Stimulated activated effector memory CD8-positive, alpha-beta T cell treated with anti-CD3 and anti-CD28 coated beads, Interleukin-12 subunit alpha, Interleukin-12 subunit beta, amount 100 ng/mL, for 72 hours (primary cell): ENCODE data around the gene XRN2.
A peak's percentile ranks its signal among the peaks of the same experiment; 100 is the strongest.

ENCODE experiments used
- ATAC-seq: fragments of 150-1000 bp; cut with Tn5 transposase; 2 replicates; pipeline ENCODE4 v1.10.0; 2021
- DNase-seq, 2 donors: peaks; one replicate each; pipeline ENCODE4 v3.0.0; 2021 to 2022; ENCODE audit warnings: low spot score in 2 of 2
- H3K27ac Mint-ChIP-seq: one replicate; pipeline ENCODE4 v1.8.0; 2022; ENCODE audit warnings: mild to moderate bottlenecking, mixed read lengths
- H3K36me3 Mint-ChIP-seq: one replicate; pipeline ENCODE4 v1.8.0; 2022; ENCODE audit warnings: mild to moderate bottlenecking, mixed read lengths
- H3K4me1 Mint-ChIP-seq: one replicate; pipeline ENCODE4 v1.8.0; 2022; ENCODE audit warnings: mixed read lengths
- H3K4me3 Mint-ChIP-seq: one replicate; pipeline ENCODE4 v1.8.0; 2022; ENCODE audit warnings: mild to moderate bottlenecking, mixed read lengths
- H3K9me3 Mint-ChIP-seq: one replicate; pipeline ENCODE4 v1.8.0; 2022; ENCODE audit warnings: mixed read lengths

The XRN2 gene

DNA sequence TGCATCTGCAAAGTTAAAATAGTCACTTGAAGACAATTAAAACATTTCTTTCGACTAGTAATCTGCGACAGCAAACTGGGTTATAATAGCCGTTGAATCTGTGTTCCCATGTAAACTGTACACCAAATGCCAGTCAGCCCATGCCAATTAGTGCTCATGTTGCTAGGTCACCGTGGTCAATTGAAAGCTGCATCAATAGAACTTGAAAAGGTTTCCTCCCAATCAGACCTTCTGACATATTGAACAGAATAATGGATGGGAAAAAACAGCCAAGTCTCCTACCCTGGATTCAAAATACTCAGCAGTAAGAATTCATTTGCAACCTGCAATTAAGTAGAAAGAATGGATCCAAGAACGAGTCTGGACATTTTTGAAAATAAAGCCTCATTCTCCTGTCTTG is 83.0 kb downstream of the XRN2 start:
- H3K9me3 Mint-ChIP-seq = no peaks in the 10 kb centered on the region
- H3K4me1 Mint-ChIP-seq = no peaks in the 10 kb centered on the region
- no peak overlapping the region for H3K27ac Mint-ChIP-seq
- no peak overlapping the region for H3K4me3 Mint-ChIP-seq
- peaks cover 98% of the 10 kb centered on the region for H3K36me3 Mint-ChIP-seq
- DNase-seq (no peak), ATAC-seq (no peak)

DNA sequence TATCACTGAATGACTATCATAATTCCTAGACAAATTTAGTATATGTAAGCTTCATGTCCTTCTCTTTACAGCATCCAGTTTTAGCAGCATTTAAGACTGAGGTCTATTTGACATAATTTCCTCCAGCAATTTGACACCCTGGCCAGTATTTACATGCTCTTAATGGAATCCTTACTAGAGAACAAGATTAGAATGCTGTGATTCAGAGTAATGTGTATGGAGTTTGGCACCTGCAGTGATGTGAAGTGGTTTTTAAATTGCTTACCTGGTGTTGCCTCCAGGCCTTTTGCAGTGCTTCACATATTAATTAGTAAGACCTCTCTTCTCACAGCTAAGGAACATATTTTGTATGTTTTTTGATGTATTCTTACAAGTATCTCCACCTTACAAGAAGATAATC is 84.4 kb downstream of the XRN2 start:
- peaks cover 8% of the 10 kb centered on the region for H3K4me1 Mint-ChIP-seq
- H3K4me3 Mint-ChIP-seq = no peak overlapping the region
- peaks cover 88% of the 10 kb centered on the region for H3K36me3 Mint-ChIP-seq
- DNase-seq = no peak
- no peak for ATAC-seq
- no peaks in the 10 kb centered on the region for H3K9me3 Mint-ChIP-seq
- H3K27ac Mint-ChIP-seq = no peak overlapping the region

DNA sequence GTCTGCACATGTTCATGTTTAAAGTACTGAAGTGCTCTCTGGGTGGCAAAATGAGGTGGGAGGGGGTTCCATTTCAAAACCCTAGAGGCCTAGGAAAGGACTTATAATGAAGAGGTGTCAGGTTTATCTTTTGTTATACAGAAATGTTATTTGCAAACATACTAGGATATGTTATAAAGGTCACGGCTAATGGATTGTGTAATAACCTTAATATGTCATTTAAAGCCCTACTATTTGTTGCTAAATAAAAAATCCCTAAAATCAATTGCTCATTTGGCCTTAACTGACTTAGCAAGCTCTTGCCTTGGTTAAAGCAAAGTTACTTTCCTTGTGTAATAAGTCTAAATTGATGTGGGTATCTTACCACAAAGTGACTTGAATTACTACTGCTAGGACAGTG is 85.4 kb downstream of the XRN2 start:
- no peak for ATAC-seq
- Mint-ChIP-seq H3K4me3 (no peak overlapping the region), H3K36me3 (peaks cover 77% of the 10 kb centered on the region), H3K27ac (no peak overlapping the region), H3K4me1 (peaks cover 12% of the 10 kb centered on the region), H3K9me3 (no peaks in the 10 kb centered on the region)
- no peak for DNase-seq

DNA sequence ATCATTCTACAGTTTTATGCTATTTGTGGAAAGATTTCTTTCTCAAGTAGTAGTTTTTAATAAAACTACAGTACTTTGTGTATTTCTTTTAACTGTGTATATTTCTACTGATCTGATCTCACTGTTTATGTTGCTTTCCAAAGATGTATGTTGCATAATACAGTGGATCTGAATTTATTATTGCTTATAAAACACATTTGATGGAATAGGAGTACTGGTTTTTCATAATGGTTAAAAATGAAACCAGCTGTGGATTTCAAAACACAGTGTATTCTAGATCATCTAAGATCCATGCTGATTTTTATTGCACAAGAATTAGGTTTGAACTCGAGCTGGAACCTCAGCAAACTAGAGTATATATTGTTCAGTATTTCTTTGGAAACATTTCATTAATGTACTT is 86.2 kb downstream of the XRN2 start:
- Mint-ChIP-seq H3K9me3 (no peaks in the 10 kb centered on the region), H3K4me3 (no peak overlapping the region), H3K36me3 (peaks cover 69% of the 10 kb centered on the region), H3K27ac (no peak overlapping the region), H3K4me1 (peaks cover 12% of the 10 kb centered on the region)
- no peak for ATAC-seq
- DNase-seq = no peak

DNA sequence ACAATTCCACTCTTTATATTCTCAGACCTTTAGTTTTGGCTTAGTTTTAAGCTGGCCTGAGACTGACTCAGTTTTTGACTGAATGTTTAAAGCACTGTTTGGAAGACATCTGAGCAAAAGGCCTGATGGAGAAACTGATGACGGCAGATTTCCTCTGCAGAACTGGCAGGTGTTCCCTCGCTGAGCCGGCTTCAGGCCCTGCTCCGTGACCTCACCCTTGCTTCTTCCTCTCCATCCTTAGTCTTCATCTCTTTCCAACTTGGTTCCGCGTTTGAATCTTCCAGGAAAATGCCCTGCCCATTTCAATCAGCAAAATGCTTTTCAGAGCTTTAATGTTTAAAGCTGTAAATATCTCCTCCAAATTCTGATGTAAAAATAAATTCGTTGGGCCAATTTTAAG is 87.6 kb downstream of the XRN2 start:
- ATAC-seq (no peak), DNase-seq (no peak)
- Mint-ChIP-seq H3K9me3 (no peaks in the 10 kb centered on the region), H3K4me3 (no peak overlapping the region), H3K36me3 (peaks cover 55% of the 10 kb centered on the region), H3K4me1 (peaks cover 17% of the 10 kb centered on the region), H3K27ac (no peak overlapping the region)

DNA sequence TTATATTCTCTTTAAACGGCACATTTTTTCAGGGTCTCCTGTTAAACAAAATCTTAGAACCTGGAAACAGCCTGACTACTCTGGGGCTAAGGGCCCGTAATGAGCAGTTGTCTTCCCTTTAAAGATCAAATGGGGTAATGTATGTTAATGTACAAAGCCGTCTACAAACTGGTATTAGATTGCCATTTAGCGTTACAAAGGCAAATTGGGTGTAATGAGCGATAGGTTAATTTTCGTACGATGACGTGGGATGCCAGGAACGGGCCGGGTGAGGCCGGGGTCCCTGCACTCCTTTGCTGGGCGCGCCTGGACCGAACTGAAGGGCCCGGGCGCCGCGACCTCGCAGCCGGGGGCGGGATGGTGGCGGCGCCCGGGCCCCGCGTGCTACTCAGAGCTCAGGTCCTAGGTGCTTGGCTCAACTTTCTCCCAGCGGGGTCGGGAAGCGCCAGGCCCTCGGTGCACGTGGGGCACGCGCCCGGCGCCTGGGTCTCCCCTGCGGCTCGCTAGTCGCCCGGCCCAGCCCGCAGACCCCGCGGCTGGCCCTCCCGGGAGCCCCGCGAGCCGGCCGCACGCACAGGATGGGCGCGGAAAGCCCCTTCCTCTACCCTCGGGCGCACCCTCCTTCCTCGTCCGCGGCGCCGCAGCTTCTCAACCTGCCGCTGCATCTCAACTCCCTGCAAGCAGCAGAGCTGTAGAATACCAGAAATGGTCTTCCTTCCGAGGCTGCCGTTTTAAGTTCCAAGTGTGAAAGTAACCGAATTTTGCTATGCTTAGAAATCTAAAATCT is 88.2 kb downstream of the XRN2 start:
- ATAC-seq = peak; percentile 19
- Mint-ChIP-seq H3K9me3 (no peaks in the 10 kb centered on the region), H3K4me3 (peak overlapping the region; percentile 27), H3K27ac (no peak overlapping the region), H3K36me3 (peaks cover 49% of the 10 kb centered on the region), H3K4me1 (peaks cover 17% of the 10 kb centered on the region)
- no peak for DNase-seq

DNA sequence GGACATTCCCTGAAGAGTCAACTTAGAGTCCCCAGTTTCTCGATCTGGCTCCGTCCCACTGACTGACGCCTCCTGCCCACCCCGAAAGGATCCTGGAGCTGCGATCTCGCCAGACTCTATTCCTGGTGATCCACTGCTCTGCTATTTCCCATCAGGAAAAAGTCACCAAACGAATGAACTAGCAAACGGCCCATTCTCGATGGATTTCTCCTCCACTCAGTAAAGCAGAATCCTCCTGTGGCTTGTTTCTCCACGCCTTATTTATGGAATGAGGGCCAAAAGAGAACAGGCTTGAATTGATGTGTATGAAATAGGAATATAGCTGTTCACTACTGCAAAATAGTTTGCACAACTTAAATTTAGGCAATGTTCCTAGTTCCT is 88.8 kb downstream of the XRN2 start:
- no peaks in the 10 kb centered on the region for H3K9me3 Mint-ChIP-seq
- DNase-seq = no peak
- H3K36me3 Mint-ChIP-seq = peaks cover 43% of the 10 kb centered on the region
- peak overlapping the region; percentile 27 for H3K4me3 Mint-ChIP-seq
- peaks cover 17% of the 10 kb centered on the region for H3K4me1 Mint-ChIP-seq
- no peak overlapping the region for H3K27ac Mint-ChIP-seq
- no peak for ATAC-seq

DNA sequence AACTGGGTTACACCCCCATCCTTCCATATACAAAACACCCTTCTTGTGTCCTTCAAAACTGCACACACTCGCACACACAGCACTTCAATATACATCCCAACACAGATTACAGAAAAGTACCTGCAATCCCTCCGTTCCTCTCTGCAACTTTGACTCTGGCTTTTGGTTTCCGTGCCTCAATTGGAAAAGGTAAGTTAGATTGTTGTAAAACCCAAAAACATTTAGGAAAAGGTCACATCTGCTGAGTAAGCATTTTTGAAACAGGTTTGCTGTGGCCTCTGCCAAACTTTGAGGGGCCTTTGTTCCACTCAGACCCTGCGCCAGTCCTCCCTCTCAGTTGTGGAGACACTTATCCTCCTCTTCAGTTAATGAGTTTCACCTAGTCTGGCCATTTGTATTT is 90.0 kb downstream of the XRN2 start:
- Mint-ChIP-seq H3K4me3 (no peak overlapping the region), H3K9me3 (no peaks in the 10 kb centered on the region), H3K4me1 (peaks cover 24% of the 10 kb centered on the region), H3K36me3 (peaks cover 31% of the 10 kb centered on the region), H3K27ac (no peak overlapping the region)
- no peak for ATAC-seq
- no peak for DNase-seq

DNA sequence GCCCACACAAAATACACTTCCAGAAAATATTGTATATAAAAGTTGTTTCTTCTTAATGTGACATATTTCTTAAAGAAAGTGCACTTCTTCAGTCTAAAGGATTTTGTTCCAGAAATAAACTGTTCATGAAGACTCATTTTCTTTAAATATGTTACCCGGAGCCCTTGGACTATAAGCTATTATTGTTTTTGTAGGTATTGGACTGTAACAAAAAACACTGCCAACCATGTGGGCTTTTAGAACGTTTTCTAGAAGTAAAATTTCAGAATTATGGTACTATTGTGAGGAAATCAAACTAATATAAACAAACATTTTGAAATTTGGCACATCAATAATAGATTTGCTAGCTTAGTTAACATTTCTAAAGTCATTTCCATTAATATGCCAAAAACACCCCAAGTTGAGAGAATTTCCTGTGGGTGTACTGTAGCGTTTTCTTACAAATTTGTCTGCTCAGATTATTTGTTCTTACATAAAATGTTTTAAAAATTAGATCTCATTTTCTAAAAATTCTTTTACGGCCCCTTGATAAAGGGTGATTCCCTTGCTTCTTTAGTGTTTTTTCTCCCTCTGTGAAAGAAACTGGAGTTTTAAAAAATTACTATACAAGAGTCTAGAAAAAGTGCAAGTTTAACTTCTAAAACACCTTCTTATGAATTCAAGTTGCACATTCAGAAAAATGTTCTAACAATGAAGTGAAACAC is 90.8 kb downstream of the XRN2 start:
- Mint-ChIP-seq H3K9me3 (no peaks in the 10 kb centered on the region), H3K36me3 (peaks cover 25% of the 10 kb centered on the region), H3K4me3 (no peak overlapping the region), H3K27ac (no peak overlapping the region), H3K4me1 (peaks cover 24% of the 10 kb centered on the region)
- no peak for ATAC-seq
- DNase-seq = no peak

DNA sequence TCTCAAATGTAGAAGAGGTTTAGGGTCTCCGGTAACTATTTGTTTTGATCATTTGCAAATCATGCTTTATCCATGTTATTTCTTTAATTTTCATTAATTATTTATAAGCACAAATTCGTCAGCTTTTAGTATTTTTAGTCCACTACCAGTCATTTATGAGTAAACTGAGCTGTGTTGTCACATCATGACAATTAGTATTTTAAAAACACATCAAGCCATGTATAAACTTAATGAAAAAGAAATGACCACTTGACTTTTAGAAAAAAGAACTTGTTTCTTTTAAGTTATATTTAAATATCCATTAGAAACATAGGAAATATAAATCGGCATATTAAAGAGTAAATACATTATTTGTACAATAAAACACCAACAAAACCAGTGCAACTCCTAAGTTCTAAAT is 91.4 kb downstream of the XRN2 start:
- Mint-ChIP-seq H3K36me3 (peaks cover 19% of the 10 kb centered on the region), H3K9me3 (no peaks in the 10 kb centered on the region), H3K4me1 (peaks cover 24% of the 10 kb centered on the region), H3K4me3 (no peak overlapping the region), H3K27ac (no peak overlapping the region)
- DNase-seq = no peak
- no peak for ATAC-seq

DNA sequence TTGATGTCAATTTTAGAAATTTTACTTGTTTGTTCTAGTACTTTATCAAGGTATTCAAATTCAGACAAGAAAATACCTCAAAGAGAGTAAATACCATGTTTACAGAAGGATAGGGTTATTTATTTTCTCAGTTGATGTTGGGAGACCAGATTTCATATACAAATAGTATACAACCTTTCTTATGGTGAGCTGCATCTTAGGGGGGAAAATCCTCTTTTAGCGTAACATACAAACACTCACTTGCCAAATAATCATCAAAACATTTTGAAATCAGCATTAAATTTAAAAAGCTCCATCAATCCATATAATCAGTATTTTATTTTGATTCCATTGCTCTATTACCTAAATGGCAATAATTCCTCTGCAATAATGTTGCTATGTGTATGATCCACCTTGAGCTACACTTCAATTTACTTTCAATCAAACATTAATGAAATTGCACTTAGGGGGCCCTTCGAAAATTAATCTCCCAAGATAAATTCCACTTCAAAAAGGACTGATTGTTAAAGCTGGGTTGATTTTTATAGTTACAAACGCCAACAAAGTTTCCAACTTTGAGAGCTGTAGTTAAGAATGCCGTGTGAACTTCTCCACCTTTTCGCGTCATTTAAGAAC is 92.0 kb downstream of the XRN2 start:
- DNase-seq (no peak), ATAC-seq (no peak)
- Mint-ChIP-seq H3K9me3 (no peaks in the 10 kb centered on the region), H3K36me3 (peaks cover 13% of the 10 kb centered on the region), H3K4me1 (peaks cover 24% of the 10 kb centered on the region), H3K27ac (no peak overlapping the region), H3K4me3 (peak overlapping the region; percentile 45)

DNA sequence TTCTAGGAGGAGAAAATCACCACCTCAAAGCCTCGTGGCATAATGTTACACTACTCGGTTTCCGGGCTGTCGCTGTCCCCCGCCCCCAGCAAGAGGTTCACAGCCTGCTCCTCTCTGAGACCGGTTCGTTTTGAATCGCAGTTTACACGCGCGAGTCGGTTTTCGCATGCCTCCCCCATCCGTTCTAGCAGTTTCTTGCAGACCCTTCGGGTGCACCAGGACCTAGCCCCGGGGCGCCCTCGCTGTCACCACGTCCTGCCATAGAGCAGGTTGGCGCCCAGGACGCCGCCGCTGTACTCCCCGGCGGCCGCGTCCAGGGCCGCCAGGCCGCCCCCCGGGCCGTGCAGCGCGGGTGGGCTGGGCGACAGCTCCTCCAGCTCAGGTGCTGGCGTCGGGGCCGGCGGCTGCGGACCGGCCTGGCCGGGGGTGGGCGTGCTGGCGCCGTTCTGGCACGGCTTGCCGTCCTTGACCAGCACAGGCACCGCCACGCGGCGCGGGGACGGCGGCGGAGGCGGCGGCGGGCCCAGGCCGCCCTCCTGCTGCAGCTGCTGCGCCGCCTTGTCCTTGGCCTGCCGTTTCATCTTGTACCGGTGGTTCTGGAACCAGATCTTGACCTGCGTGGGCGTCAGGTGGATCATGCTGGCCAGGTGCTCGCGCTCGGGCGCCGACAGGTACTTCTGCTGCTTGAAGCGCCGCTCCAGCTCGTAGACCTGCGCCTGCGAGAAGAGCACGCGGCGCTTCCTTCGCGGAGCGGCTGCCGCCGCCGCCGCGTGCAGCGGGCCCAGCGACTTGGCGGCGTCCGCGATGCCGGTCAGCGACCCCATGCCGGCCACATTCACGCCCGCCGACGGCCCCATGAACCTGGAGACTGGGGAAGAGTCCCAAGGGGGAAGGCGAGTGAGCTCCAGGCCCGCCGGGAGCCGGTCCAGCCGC is 92.8 kb downstream of the XRN2 start:
- H3K4me1 Mint-ChIP-seq = peaks cover 24% of the 10 kb centered on the region
- H3K4me3 Mint-ChIP-seq = peak overlapping the region; percentile 45
- peaks cover 5% of the 10 kb centered on the region for H3K36me3 Mint-ChIP-seq
- H3K27ac Mint-ChIP-seq = no peak overlapping the region
- no peaks in the 10 kb centered on the region for H3K9me3 Mint-ChIP-seq
- peak in 1 of 2 donors; percentile 59 for DNase-seq
- peak; percentile 78 for ATAC-seq

DNA sequence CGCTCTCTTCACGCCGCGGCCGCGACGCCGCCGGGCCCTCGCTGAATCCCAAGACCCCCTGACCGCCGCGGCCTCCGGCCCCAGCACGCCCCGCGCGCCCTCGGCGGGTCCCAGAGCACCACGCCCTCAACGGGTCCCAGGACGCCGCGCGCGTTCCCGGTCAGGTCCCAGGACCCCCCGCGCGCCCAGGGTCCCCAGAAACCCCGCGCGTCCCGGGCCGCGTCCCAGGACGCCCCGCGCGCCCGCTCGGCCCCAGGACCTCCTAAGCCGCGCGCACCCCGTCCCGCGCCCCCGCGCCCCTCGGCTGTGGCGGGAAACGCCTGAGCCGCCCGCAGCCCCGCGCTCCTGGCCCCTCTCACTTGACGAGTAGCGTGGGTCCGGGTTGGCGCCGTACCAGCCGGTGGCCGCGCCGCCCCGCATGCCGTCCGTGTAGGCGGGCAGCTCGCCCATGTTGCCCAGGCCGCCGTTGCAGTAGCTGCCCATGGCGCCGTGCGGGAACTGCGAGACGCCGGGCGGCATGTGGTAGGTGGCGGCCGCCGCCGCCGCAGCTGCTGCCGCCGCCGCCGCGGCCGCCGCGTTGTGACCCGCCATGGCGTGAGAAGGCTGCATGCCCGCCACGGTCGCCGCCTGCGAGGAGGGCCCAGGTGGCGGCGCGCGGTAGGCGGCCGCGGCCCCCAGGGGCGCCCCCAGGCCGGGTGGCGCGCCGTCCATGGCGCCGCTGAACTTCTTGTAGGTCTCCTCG is 93.6 kb downstream of the XRN2 start:
- Mint-ChIP-seq H3K4me3 (peak overlapping the region; percentile 45), H3K9me3 (no peaks in the 10 kb centered on the region), H3K4me1 (peaks cover 21% of the 10 kb centered on the region), H3K27ac (no peak overlapping the region), H3K36me3 (no peaks in the 10 kb centered on the region)
- DNase-seq (no peak), ATAC-seq (no peak)

DNA sequence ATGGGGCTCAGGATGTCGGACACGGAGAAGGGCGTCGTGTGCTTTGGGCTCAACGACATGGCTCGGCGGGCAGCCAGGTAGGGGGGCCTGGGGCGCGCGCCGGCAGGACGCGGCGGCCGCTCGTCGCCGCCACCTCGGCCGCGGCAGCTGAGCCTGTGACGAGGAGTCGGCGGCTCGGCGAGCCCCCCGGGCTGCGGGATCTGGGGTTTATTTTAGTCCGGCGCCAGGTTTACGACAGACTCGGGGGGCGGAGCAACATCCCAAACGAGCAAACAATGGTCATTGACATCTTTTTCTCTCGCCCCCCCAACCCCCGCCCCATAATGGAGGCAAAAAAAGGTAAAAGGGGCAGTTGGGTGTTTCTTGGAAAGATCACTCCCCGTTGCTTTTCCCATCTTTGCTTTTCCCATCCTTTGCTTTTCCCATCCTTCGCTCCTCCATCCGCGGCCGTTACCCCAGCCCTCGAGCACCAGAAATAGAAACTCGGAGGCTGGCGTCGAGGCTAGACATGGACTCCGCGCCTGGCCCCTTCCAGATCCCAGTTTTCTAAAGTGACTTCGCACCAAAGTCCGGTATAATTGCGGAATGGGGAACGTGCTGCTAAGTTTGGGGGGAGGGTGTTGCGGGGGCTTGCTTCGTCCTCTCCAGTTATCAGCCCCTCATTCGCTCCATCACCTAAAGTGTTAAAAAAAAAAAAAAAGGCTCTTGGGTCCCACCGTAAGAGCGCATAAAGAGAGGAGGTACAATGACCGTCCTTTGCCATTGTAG is 94.4 kb downstream of the XRN2 start, which contains the start of gene NKX2-4:
TSS of gene NKX2-4 (minus strand) at position 186 of the 768 bp plus-strand sequence. CDS start at position 59, 127 bp downstream.
- no peak for ATAC-seq
- Mint-ChIP-seq H3K36me3 (no peaks in the 10 kb centered on the region), H3K27ac (no peak within 1 kb of the TSS), H3K4me1 (peaks cover 17% of the 10 kb centered on the region), H3K9me3 (no peaks in the 10 kb centered on the region), H3K4me3 (peak within 1 kb of the TSS; percentile 45)
- DNase-seq = no peak
